Cerebellar cortex (tissue), 1 donor: ENCODE measurements around the gene ARHGAP24.

Experiments
- DNase-seq: peaks from one replicate; pipeline ENCODE4 v3.0.0-alpha.2; 2015; ENCODE audit warnings: low spot score

ARHGAP24 gene

DNA sequence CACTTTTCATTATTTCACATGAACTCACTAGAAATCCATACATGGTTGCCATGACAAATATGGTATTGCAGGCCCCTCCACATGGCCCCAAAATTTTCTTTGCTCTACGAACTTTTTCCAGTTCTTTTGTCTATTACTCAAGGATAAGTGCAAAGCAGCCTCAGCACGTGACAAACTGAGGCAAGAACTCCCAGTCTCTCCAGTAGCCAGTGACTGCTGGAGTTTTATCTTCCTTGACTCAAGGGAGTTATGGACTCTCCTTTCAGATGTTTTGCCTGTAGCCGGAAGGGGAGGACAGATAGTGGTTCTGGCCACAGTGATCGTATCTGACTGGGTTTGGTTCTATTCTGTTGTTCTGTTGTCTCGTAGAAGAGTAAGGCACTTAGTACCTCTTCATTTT is 105.5 kb downstream of the ARHGAP24 start:
- no peak for DNase-seq

DNA sequence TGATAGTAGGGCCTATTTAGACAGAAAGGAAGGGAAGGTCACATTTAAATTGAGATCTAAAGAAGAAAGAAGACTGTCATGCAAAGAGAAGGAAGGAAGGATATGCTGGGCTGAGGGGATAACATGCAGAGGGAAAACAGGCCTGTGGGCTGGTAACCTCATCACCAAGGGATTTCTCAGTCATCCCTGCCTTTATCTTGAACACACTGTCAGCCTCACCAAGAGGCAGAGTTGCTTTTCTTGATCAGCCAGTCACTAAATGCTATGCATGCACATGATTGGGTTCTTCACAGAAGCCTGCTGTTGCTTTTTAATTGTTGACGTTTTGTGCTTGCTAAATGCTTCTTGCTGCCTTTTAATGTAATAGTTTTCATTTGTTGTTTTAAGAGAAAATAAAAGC is 113.0 kb downstream of the ARHGAP24 start:
- no peak for DNase-seq

DNA sequence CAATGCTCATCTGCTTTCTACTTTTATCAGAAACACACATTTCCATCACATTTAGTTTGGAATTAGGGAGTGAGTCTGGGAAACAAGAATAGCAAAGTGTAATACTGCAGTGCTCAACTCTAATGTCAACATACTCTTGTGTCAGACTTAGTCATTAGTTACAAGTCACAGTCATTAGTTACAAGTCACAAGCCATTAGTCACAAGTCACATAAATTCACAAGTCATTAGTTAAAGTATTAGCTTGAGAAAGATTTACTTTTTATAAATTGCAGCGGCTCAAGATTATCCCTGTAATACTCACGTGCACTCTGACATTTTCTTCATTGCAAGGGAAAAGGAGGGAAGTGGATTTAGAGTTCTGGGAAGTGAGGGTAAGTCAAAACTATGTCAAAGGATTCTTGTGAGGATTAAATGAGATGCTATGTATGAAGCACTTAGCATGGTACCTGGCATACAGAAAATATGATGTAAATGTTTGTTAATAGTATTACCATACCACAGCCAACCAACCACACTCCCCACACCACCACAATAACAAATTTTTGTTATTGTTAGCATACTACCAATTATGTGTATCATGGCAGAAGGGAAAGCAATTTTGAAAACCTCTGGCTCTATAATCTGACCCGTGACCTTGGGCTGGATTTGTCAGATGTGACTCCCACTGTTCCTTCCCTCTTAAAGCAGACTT is 116.6 kb downstream of the ARHGAP24 start:
- DNase-seq, result no peak

DNA sequence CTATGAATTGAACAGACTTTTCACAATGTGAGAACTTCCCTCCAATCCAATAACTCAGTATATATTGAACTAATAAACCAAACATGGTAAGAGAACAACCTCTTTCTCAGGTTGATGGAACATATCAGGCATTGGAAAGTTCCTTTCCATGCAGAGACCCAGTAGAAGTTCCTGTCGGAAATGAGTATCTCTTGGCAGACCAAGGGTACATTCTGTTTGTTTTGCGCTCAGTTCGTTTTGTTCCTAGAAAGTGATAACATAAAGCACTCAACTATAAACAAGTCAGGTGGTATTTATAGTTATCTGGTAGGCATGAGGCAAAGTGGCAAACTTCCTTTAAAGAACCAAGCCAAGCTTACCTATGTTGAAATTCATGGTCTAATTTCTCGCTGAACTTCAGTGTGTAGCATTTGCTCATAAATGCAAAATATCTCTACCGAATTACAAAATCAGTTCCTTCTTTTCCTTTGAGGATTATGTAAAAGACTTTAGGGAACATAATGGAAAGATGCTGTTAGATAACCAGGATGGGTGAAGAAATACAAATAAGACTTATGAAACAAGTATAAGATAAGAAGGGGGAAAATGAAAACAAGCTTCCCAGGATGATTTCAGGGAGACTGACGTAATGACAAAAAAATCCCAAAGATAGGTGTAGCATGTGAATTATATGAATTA is 120.3 kb downstream of the ARHGAP24 start:
- DNase-seq, result no peak

DNA sequence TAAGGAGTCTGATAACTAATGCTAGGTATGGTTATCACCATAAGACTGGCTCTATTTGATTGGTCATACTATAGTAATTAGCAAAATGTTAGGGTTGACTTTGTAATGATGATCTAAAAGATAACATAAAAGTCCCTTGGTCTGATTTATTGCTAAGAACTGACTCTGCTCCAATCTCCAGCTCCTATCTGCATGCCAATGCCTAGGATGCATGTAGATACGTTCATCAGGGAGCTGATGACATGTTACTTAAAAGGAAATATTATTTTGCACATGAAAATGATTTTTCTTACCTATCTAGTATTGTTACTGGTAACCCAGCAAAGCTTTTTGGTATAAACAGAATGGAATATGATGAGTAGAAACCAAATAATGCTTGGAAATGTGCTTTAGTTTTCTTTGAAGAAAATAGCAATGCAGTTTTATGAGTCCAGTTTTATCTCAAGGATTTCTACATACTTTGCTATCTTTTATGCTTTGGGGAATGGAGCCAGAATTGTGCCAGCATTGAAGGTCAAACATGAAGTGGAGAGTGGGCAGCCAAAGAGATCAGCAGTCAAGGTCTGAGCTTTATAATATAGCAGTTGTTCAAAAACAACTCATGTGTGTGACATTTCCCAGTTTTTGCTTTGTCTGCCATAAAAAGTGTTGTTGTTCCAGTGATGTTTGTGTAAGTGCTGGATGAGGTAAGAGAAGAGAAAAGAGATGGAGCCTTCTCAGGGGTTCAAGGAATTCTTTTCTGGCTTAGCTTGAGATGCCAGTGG is 121.0 kb downstream of the ARHGAP24 start:
- DNase-seq, result no peak

DNA sequence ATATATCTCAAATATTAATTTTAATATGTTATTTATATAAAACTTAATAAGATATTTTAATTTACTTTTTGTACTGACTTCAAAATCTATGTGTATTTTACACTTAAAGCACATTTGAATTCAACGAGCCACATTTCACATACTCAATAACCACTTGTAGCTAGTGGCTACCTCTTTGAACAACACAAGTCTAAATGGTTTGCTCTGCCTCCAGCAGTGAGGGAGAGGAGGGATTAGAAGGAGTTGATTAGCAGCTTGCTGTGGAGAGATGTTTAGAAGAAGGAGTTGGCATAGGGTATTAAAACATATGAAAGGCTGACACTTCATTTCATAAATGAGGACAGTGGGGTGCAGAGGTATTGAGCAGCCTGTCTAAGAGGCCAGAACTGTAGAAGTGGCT is 124.0 kb downstream of the ARHGAP24 start:
- DNase-seq, result no peak

DNA sequence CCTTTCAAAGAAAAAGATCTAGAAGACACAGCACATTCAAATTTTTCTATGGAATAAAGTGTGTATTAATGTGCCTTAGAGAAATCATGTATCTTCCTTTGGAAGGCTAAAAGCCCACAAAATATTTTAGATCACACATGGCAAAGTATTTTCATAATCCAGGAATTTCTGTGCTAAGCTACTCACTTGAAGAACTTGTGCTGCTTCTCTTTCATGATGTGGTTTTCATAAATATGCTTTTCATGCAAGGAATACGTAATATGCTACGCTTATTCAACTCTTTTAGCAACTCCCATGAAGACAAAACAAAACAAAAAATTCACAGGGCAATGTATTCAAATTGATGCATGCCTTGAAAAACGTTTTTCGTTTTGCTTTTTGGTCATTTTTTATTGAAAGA is 125.6 kb downstream of the ARHGAP24 start:
- no peak for DNase-seq

DNA sequence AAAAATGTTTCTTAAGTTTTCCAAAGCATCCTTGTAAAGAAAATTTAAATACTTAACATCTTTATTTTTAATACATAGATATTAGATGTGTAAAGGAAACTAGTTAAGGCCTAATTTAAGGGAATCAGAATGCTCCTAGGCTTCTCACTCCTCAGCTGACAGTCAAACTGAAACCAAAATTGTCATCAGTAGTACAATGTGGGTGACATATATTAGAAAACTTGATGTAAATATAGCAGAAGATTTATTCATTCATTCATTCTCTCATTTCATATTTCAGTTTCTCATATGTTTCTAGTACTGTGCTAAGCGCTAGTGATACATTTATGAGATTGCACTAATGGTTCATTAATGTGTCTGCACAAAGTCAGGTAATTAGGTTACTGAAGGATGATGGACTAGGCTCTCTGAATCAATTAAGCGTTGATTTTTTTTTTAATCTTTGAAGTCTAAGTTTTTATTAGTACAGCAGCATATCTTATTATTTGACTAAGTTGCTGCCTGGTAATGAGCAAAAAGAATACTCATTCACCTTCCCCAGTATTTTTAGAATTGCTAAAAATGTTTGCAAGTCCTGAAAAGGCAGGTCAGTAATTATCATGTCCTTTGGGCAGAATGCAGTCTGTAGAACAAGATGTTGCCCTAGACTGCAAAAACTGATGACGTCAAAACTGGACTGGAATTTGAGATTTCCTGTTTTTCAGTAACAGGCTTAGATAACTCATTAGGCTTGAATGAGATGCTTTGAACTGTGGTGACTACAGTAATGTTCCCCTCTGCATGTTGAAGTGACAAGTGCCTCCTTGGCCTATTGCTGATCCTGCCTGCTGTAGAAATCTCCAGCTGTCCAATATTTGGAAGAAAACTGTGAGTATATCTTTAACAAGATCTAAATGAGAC is 128.7 kb downstream of the ARHGAP24 start:
- DNase-seq, result no peak

DNA sequence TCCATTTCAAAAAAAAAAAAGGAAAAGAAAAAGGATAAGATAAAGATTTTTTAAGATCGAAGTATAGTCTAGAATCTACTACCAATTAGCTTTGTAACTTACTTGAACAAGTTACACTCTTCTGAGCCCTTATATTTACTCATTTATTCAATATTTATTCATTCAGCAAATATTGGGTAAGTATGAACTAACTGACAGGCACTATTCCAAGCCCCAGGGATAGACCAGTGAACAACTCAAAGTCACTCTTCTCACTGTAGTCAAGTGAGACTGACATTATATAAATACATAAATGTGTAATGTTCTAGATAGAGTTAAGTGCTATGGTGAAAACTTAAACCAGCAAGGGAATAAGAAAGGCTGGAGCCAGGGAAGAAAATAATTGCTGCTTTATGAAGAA is 131.6 kb downstream of the ARHGAP24 start:
- no peak for DNase-seq

DNA sequence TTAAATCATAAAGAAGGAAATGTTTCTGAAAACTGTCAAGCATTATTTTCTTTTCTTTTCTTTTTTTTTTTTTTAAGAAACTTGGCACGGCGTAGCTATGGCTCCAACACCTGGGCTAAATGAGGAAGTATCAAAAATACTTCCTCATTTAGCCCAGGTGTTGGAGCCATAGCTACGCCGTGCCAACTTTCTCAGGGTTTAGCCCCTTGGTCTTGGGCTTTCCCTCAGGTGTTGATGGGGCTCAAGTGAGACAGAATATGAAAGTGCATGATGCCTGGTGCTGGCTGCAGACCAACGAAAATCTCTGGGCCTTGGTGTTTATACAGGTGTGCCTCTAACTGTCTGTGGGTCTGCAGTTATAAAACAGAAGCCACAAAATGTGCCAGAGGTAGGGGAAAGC is 132.7 kb downstream of the ARHGAP24 start:
- DNase-seq, result no peak

DNA sequence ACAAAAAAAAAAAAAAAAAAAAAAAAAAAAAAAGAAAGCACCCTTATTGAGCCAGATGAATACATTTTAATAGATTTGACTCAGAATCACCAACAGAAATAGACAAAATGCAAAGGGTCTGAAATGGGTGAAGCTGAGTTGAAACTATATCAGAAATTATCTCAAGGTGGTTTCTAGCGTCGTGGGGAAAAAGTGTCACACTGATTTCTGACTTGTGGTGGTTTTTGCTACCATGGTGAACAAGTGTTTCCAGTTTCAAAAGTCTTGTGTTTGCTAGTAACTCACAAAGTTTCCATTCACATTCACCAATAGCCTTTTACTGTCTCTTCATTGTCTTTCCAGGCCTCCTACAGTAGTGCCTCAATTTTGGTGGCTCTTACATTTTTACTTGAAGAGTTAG is 135.5 kb downstream of the ARHGAP24 start:
- no peak for DNase-seq

DNA sequence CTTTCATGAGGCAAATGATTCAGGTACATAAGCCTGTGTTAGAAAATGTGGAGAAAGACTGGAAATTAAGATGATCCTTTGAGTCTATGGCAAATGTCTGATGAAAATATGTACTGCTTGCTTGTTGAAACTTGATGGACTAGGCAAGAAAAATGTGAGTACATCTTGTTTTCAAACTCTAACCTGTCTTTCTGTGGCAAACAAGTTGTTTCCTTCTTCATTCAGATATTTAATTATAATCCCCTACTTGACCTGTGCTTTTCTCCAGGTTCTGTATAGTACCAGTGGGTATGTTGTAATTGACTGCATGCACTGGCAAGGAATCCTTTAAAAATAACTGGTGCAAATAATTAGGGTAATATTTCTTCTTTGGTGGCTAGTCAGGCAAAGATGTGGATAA is 136.7 kb downstream of the ARHGAP24 start:
- no peak for DNase-seq

DNA sequence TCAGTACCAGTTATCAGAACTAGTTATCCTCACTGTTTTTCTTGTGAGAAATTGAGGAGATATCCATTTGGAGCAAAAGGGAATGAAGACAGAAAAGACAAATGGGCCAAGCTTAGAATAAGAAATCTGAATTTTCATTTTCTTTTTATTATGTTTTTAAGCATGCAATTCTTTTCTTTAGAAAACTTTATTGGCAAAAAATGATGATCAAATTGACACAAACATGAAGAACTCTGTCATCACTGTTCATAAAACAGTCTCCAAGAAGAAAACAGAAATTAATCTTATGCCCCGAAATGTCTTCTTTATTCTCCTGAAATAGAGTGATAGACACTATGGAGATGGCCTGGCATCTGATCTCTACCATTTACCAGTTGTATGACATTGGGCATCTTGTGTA is 139.0 kb downstream of the ARHGAP24 start:
- DNase-seq, result no peak

DNA sequence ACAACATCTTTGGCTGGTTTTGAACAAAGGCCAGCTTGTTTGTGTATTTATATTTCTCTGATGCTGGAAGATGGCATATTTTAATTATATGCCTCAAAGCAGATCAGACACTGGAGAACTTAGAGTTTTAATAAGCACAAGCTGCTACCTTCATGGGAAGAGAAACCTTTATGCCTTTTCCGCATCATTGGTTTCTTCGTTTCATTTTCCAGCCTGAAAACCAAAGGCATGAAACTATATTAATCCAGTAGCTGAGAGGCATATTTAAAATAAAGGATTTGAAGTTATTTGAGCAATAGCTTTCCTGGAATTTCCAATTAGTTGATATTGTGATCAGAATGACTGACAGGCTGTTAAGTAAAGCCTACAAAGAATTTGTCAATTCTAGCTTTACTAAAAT is 141.0 kb downstream of the ARHGAP24 start:
- no peak for DNase-seq

DNA sequence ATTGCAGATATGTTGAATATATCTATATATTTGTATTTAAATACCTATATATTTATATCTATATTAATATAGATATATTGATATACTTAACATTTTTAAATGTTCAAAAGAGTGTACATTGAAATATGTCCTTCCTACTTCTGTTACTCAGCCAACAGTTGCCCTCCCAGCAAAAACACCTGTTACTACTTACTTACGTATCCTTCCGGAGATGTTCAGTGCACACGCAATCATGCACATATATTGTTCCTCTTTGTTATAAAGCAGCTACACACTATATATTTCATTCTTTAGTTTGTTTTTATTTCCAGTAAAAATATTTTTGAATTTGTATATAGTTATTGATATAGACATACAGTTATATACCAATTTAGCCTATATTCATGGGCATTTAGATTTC is 142.3 kb downstream of the ARHGAP24 start:
- no peak for DNase-seq

DNA sequence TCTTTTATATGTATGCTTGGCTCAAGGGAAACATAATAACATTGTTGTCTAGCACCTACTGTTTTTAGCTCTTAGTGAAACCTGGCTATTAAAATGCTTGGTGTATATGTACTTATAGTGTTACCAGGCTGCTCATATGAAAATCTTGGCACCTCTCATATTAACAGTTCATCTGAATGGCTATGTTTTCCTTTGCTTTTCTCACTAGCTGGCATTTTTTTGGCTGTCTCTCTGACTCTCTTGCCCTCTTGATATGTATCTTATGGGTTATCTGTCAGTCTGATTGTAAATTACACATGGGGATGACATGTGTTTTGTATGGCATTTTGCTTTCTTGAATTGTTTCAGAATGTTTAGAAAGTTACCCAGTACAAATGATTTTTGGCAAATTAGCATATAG is 158.0 kb downstream of the ARHGAP24 start:
- DNase-seq, result no peak

DNA sequence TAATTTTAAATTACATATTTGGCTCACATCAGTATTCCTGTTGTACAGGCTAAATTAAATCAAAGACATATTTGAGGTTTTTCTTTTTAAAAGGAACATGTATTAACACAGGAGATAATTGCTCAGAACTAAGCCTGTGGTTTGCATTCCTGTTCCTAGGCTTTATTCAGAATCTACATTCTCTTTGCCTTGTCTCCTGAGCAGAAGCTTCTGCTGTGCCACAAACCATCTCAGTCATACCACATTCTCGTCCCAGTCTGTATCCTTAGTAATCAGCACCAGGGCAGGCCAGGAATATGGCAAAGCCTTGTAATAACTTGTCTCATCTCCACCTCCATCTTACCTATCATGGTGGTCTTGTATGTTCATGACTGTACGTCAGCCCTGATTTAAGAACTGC is 162.8 kb downstream of the ARHGAP24 start:
- DNase-seq, result no peak

DNA sequence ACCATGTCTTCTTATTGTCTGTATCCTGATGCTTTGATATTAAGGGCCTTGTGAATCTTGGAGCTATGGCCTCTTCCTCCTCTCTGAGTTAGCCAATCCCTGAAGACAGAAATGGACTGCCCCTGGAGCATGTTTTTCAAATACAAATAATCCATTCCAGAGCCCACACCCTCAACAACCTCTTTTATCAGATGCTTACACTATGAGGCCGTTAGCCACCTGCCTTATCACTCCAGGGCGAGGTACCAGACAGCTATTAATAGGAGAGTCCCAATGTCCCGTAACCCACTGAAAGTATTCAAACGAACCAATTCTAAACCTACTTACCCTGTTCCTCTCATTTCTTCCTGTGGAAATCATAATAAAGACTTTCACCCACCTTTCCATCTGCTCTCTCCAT is 165.0 kb downstream of the ARHGAP24 start:
- no peak for DNase-seq

DNA sequence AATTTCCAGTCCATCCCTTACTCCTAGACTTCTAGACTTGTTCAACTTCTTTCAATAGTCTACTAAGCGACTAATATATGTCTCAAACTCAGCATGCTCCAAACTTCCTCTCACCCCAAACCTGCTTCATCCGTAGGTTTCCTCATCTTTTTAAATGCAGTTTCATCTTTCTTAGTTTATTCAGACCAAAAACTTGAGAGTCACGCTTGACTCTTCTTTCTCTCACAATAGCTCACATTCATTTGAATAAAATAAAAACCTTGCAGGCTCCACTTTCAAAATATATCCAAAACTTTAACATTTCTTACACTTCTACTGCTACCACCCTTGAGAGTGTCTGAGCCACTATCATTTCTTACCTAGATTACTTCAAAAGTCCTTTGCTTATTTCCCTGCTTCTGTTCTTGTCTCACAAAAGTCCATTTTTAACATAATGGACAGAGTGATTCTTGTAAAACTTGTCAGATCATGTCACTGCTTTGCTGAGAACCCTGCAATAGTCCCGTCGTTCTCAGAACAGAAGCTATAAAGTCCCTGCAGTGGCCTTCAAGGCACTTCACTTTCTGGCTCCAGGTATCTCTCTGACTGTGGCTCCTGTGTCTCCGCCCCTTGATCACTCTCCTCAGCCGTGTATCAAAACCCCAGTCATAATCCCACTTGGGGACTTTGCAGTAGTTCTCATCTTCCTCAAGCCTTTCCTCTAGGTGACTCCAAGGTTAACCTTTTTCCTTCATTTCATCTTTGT is 167.6 kb downstream of the ARHGAP24 start:
- DNase-seq, result no peak

DNA sequence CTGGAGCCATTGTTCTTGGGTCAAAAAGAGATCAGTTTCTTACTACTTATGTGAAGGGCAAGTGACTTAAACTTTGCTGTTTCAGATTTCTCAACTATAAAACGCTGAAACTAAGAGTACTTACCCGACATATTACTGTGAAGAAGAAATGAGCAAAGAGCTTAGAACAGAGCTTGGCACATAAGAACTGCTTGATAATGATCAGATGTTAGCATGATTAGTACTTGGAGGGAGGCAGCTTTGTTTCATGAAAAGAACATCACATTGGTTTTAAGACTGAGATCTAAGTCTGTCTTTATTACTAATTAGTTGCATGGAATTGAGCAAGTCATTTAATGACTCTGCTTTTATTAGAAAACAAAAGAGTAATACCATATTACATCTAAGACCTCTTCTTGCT is 169.1 kb downstream of the ARHGAP24 start:
- no peak for DNase-seq

DNA sequence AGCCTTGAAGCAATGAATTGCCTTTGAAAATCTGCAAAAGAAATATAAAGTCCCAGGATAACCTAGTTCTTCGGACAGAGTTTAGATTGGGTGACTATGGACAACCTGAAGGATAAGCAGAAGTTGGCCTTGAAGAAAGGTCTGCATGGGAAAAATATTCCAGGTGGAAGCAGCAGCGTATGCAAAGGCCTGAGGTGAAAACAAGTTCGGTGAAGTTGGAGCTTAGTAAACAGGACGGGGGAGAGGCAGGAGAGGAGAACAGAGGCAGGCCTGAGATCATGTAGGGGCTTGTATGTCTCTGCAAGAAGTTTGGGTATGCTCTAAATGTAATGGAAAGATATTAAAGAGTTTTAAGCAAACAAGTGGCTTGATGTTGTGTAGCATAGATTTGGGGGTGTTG is 176.0 kb downstream of the ARHGAP24 start:
- no peak for DNase-seq
